HG02981 (cell line): ENCODE data around the gene ARHGAP40.
A peak's percentile ranks its signal among the peaks of the same experiment; 100 is the strongest.

Experiments
- ATAC-seq: cut with Tn5 transposase; IDR thresholded peaks from one replicate; pipeline ENCODE4 v1.9.1; 2021; ENCODE audit warnings: mild to moderate bottlenecking, moderate library complexity; ENCODE audit not compliant: unreplicated experiment

The ARHGAP40 gene

DNA sequence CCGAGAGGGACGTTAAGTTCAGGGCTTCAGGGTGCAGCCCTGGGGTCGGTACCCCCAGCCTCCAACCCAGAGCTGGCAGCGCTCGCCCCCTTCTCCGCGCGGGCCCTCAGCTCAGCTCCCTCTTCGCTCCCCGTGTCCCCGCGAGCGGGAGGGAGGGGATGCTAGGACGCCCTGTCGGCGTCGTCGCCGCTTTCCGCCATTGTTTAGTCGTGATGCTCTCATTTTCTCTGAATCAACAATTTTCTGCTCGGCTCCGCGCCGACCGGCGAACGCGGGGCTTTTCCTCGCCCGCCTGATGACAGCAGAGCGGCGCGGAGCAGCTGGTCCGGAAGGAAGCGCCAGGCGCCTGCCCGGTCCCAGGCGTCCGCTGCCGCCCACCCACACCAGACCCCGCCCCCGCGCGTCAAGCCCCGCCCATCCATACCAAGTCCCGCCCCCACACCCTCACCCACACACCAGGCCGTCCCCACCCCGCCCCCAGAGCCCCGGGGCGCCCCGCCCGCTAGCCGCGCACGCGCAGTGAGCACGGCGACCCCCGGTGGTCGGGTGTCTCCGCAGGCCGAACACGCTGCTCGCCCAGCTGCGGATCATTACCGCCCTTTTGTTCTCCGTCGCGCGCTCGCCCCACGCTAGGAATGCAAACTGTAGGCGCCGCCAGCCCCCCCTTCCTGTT, 72.6 kb downstream of the ARHGAP40 start:
- peak; percentile 48 for ATAC-seq

DNA sequence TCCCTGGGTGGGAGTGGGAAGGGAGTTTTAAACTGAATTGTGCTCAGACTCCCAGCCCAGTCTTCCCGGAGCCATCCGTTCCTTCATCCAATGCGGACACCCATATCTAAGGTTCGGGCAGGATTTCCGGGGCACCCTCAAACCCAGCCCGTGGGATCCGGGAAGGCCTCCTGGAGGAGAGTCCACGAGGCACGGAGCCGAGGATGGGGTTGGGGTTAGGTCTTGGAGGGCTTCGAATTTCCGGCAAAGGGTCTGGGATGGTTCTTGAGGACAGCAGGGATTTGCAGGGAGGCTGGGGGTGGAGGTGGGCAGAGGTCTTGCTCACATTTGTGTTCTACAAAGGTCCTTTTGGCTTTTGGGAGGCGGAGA, 73.1 kb downstream of the ARHGAP40 start:
- no peak for ATAC-seq

DNA sequence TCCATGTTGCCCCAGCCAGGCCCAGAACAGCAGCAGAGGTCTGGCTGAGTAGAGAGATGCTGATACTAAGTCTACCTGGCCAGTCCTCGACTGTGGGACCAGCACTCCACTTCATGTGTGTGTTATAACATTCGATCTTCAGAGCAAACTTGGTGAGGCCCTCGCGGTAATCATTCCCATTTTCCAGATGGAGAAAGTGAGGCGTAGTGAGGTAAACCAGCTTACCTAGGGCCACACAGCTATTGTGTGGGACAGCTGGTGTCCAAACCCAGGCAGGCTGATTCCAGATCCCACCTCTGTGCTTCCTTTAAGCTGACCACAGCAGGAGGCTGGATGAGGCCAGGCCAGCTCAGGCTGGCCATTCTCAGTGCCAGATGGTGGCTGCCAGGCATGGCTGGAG, 75.0 kb downstream of the ARHGAP40 start:
- ATAC-seq: no peak

DNA sequence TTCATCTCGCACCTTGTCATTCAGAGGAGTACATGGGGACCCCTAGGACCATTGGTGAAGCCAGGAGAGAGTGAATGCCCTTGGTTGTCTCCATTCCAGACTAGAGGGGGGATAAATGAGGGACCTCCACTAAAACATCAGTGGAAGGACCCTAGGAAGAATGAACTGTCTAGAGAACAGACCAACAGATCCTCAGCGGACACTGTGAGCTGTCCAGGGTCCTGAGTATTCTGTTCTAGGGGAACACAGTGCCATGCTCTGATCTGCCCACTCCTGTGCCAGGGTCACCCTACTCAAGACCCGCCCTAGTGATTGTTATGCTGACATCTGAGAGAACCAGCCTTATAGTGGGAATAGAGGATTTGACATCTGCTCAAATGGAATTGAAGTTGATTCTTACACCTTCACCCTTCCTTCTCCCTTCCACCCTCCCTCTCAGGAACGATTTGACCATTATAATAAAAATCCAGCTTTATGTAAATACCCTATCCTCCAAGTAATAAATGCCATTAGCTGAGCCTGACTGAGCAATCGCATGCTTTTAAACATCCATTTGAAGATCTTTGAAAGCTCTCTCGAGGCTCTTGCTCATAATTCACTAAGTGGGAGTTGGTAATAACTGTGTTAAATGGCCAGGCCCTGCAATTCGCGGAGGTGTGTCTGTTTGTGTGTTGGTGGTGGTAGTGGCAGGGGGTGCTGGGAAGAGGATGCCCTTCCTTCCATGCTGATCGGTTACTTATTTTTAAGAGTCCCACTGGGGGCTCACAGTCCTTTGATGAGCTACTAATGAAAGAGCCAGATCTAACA, 79.1 kb downstream of the ARHGAP40 start:
- no peak for ATAC-seq

DNA sequence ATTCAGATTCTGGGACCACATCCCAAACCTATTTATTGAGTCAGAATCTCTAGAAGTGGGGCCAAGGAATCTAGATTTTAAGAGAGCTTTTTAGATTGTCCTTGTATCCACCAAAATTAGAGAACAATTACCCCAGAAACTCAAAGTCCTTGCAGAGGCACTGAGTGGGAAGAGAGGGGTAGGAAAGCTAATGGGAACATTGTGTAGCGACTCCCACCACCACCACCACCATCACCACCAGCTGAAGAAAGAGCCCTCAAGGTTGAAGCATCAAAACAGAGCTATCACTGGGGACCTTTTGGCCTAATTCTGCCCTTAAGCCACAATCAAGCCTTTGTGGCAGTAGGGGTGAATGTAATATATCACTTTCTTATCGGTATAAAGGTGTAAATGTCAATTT, 83.7 kb downstream of the ARHGAP40 start:
- ATAC-seq: no peak

DNA sequence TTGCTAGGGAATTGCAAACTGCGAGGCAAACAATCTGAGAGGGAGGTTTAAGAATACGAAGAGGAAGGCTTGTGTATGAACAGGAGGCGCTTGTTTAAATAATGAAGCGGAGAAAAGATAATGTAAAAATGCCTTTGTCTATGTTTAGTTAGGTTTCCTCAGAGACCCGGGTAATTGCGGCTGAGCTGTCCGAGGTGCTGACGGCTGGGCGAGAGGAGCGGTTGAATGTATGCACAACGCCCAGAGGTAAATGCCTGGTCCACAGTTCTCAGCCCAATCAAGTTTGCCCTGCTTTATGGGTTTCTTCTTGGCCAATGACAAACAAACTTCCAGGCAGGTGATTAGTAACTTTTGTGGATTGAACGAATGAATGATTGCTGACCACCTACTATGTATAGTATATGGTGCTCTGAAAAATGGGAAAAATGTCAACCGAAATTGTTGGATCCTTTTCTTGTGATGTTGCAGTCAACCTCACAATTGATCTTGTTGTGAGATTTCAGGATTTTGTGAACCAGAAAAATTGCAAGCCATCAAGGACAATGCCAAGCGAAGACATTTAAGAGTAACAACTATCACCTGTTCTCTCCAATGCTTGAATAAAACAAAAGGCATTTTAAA, 84.4 kb downstream of the ARHGAP40 start:
- no peak for ATAC-seq

DNA sequence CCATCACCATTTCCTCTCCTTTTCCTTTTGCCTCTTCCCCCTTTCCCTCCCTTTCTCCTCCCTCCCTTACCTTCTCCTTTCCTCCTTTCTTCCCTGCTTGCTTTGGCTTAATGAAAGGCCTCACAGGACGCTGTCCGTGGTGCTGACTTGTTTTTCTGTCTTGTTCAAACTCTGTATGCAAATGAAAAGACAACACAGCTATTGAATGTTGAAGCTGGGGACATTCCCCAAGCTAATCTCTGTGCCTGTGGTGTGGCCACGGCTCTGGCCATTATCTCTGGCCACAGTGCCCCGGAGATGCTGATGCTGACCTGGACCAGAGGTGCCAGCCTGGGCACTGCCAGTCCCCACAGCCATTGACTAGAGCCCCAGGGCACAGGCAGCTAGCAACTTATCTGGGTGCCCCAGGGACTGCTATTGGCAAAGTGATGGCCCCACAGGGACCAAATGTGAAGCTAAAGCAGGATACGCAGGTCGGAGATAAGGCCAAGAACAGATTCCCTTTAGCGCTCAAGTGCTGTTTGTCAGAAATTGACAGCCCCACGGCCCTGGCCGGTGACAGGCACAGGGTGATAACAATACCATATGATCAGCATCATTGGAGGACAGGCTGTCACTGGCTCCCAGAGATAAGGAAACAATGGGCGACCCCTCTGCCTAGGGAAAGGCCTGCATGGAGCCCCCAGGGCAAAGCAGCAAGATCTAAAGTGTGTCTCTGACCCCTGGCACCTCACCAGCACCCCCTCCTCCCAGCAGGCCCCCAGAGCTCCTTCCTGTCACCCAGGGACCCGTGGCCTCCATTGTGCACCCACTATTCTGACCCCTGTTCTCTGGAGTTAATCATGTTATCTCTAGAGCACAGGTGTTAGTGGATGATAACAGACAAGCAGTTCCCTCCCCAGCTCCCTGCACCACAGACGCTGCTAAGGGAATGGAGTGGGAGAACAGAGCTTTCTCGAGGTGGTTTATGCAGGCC, 91.1 kb downstream of the ARHGAP40 start:
- ATAC-seq: no peak

DNA sequence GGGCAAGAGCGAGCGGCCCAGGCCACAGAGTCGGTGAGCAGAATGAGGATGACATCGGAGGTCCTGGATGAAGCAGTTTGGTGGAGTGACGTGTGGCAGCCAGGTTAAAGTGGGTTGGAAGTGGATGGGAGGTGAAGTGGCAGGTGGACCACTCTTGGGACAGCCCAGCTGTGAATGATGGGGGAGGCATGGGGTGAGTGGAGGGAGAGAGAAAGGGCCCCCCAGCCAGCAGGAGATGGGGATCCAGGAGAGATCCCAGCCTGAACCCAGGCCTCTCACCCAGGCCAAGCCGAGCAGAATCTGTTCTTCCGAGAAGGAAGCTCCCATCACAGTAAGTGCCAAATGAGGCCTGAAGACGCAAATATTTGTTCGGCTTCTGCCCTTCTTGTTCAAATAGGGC, 95.7 kb downstream of the ARHGAP40 start:
- ATAC-seq: no peak

DNA sequence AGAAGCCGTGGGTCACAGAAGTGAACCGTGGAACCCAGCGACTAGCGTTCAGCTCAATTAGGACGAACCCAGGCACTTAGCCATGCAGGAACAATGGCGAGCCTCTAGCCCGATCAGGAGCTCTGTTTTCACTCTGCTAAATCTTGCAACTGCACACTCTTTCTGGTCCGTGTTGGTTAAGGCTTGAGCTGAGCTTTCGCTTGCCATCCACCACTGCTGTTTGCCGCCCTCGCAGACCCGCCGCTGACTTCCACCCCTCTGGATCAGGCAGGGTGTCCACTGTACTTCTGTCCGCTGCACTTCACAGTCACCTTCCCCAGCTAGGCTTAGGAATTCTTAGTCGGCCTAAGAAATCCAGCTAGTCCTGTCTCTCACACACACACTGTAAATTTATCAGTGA, 96.9 kb downstream of the ARHGAP40 start:
- ATAC-seq: no peak

DNA sequence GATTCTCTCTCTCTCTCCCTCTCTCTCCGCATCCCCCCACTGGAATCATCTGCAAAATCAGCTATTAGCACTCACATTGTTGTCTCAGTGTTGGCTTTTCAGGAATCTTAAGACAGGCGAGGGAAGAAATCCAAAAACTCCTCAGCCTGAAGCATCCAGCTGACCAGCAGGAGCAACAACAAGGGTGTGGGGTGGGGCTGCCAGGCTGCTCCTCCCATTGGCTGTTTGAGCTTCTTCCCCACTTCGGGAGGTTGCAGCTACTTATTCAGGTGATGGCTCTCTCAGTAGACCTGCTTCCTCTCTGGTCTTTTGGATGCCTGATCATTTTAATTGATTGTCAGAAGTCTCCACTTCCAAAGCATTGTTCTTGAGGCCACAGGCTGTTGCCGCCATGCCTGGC, 98.5 kb downstream of the ARHGAP40 start:
- ATAC-seq: no peak
